AG20443 (cell line): ENCODE measurements around the gene LAPTM4A.
"Not testable (repeated sequence)": the region's sequence is repeated elsewhere in the genome, so short reads cannot be mapped to it uniquely, and the experiment has no call there.

Experiments used
- DNase-seq: peaks from one replicate; pipeline ENCODE4 v3.0.0; 2012; ENCODE audit warnings: low spot score, mixed read lengths

Gene LAPTM4A

GRCh38 chr2:20050646-20051531 is 539 bp downstream of the LAPTM4A start:
- DNase-seq = peak; percentile 53

- DNase-seq = no peak
Measured at GRCh38 chr2:20050104-20050645, 1.3 kb downstream of the LAPTM4A start.

GRCh38 chr2:20049637-20050036 is 1.8 kb downstream of the LAPTM4A start:
- DNase-seq = no peak

- no peak for DNase-seq
Measured at GRCh38 chr2:20048488-20049448, 2.7 kb downstream of the LAPTM4A start.

GRCh38 chr2:20045712-20046292 is 5.6 kb downstream of the LAPTM4A start:
- not testable (repeated sequence) for DNase-seq

GRCh38 chr2:20044778-20045177 is 6.7 kb downstream of the LAPTM4A start:
- no peak for DNase-seq

- DNase-seq = no peak
Measured at GRCh38 chr2:20042531-20042930, 8.9 kb downstream of the LAPTM4A start.

- DNase-seq = no peak
Measured at GRCh38 chr2:20040489-20041172, 10.8 kb downstream of the LAPTM4A start.

- DNase-seq = no peak
Measured at GRCh38 chr2:20037660-20038059, 13.8 kb downstream of the LAPTM4A start.

- no peak for DNase-seq
Measured at GRCh38 chr2:20035955-20036666, 15.3 kb downstream of the LAPTM4A start.

GRCh38 chr2:20034821-20035220 is 16.6 kb downstream of the LAPTM4A start:
- no peak for DNase-seq

GRCh38 chr2:20034218-20034617 is 17.2 kb downstream of the LAPTM4A start:
- no peak for DNase-seq

- no peak for DNase-seq
Measured at GRCh38 chr2:20033322-20033721, 18.1 kb downstream of the LAPTM4A start.

- no peak for DNase-seq
Measured at GRCh38 chr2:20030224-20030623, 21.2 kb downstream of the LAPTM4A start.

- DNase-seq = no peak
Measured at GRCh38 chr2:20027705-20028434, 23.6 kb downstream of the LAPTM4A start.

GRCh38 chr2:20027260-20027677 is 24.2 kb downstream of the LAPTM4A start:
- no peak for DNase-seq

GRCh38 chr2:20025065-20025786 is 26.2 kb downstream of the LAPTM4A start:
- DNase-seq = no peak

GRCh38 chr2:20023688-20024087 is 27.7 kb downstream of the LAPTM4A start:
- no peak for DNase-seq

GRCh38 chr2:20021405-20022009 is 29.9 kb downstream of the LAPTM4A start:
- DNase-seq = no peak
